ENCODE results near the gene CDC42EP4.
A peak's percentile ranks its signal among the peaks of the same experiment; 100 is the strongest.
"Not testable (repeated sequence)": the region's sequence is repeated elsewhere in the genome, so short reads cannot be mapped to it uniquely, and the experiment has no call there.

The CDC42EP4 gene

DNA sequence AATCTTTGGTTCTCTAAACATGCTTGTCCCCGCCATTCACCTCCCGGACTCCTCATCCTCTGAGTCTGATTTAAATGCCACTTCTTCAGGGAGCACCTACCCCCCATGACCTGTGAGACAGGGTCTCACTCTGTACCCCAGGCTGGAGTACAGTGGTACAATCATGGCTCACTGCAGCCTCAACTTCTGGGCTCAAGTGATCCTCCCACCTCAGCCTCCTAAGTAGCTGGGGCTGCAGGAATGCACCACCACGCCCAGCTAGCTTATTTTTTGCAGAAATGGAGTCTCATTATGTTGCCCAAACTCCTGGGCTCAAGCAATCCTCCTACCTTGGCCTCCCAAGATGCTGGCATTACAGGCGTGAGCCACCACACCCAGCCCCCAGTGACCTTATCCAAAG lies 37.3 kb downstream of the CDC42EP4 start:
- no peak for DNase-seq

DNA sequence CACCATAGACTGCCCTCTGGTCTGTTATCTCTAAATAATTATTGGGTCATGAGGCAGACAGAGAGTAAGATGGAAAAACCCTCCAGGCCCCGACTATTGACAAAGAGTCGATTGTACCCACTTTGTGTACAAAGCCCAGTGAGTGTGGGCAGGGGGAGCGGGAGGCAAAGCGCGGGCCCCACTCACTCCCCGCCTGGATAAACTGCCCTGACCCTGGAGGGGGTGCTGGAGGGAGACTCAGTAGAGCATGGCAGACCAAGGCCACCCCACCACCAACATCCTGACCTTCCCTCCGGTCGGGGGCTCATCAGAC lies 38.9 kb downstream of the CDC42EP4 start:
- no peak for DNase-seq

DNA sequence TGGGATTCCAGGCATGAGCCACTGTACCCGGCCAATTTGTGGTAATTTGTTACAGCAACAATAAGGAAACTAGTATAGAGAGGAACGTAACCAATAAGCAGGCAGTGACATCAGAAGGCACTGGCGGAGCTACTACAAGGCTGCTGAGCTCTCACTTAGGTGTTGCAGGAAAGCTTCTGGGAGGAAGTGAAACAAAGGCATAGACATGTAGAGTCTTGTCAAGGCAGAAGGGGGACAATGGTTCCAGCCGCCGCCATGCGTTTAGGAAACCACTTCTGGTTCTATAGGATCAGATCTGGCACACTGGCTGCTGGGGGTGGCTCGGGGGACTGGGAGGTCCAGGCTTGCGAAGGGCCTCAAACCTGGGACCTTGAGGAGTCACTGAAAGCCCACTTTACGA lies 40.7 kb downstream of the CDC42EP4 start:
- DNase-seq = no peak

DNA sequence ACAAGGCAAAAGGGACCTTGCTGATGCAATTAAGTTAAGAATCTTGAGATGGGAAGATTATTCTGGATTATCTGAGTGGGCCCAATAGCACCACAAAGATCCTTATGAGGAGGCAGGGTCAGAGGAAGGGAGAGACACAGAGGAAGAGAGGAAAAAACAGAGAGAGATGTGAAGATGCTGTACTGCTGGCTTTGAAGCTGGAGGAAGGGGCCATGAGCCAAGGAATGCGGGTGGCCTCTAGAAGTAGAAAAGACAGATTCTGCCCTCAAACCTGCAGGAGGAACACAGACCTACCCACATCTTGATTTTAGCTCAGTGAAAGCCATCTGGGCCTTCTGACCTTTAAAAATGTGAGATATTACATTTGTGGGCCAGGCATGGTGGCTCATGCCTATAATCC lies 42.0 kb downstream of the CDC42EP4 start:
- DNase-seq = no peak

DNA sequence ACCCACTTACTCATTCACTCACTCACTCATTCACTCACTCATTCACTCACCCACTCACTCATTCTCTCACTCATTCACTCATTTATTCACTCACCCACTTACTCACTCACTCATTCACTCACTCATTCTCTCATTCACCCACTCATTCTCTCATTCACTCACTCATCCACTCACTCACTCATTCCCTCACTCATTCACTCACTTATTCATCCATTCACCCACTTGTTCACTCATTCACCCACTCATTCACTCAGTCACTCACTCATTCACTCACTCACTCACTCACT lies 42.5 kb downstream of the CDC42EP4 start:
- no peak for DNase-seq

DNA sequence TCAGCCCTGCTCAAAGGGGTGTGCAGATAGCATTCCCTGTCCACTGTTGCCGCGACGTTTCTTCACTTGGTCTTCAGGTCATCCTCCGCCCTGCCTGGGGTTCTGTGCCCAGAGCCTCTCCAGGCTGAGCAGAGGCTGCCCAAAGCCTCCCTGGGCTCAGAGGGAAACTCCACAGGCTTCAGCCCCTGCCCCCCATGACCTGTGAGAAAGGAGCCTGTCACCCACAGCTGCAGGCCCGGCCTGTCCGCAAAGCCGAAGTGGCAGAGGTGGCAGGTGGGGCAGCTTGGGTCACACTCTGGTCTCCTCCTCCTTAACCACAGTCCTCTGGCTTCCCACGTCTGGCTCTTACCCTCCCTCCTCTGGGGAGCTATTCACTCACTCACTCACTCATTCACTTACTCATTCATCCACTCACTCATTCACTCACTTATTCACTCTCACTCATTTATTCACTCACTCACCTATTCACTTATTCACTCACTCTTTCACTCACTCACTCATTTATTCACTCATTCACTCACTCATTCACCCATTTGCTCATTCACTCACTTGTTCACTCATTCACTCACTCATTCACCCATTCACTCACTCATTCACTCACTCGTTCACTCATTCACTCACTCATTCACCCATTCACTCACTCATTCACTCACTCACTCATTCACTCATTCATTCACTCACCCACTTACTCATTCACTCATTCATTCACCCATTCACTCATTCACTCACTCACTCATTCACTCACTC lies 43.0 kb downstream of the CDC42EP4 start:
- no peak for DNase-seq

DNA sequence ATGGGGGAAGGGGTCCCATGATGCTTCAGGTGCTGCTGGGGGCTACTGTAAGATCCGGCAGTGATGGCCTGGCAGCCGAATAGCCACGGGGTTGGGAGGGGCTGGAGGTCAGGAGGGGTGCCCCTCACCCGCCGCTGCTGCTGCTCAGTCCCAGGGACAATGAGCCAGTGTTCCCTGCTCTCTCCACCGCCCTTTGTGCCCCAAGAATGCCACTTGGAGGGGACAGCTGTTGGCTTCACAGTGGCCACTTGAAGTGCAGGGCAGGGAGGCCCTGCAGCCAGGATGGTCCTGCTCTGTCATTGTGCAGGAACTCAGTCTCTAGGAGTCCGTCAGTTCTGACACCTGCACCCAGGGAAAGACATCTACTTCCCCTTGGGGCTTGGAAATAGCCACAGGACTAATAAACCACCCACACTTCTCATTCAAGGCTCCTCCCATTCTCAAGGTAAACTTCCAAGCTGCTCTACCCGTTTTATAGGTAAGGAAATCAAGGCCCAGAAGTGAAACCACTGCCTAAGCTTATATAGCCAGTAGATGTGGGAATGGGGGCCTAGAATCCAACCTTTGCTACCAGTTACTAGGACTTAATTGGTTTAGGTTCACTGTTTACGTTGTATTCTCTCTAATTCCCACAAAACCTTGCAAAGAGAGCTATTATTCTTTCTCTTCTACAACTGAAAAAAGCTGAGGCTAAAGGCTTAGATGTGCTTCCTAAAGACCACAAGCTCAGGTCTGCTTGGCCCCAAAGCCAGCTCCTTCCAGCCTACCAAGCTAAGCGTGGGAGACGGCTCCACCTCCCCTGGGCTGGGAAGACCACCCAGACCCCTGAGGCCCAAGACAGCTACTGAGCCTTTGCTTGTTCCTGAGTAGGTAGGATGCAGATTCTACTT lies 43.9 kb downstream of the CDC42EP4 start:
- no peak for DNase-seq

DNA sequence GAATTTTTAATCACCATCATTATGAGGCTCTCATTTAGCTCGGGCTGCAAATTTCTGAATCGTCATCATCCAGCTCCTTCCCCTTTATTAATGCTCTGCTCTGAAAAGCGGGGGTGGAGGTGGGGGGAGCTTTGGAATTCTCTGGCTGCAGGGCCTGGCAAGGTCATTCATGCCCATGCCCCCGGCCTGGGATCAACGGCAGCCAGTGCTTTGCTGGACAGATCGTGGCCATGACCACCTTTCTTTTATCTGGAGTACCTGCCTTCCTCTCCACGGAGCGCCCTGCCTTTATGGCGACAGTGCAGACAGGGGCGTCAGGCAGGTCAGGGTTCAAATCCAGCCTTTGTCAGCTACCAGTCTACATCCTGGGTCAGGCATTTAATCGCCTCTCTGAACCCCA lies 45.0 kb downstream of the CDC42EP4 start:
- no peak for DNase-seq

DNA sequence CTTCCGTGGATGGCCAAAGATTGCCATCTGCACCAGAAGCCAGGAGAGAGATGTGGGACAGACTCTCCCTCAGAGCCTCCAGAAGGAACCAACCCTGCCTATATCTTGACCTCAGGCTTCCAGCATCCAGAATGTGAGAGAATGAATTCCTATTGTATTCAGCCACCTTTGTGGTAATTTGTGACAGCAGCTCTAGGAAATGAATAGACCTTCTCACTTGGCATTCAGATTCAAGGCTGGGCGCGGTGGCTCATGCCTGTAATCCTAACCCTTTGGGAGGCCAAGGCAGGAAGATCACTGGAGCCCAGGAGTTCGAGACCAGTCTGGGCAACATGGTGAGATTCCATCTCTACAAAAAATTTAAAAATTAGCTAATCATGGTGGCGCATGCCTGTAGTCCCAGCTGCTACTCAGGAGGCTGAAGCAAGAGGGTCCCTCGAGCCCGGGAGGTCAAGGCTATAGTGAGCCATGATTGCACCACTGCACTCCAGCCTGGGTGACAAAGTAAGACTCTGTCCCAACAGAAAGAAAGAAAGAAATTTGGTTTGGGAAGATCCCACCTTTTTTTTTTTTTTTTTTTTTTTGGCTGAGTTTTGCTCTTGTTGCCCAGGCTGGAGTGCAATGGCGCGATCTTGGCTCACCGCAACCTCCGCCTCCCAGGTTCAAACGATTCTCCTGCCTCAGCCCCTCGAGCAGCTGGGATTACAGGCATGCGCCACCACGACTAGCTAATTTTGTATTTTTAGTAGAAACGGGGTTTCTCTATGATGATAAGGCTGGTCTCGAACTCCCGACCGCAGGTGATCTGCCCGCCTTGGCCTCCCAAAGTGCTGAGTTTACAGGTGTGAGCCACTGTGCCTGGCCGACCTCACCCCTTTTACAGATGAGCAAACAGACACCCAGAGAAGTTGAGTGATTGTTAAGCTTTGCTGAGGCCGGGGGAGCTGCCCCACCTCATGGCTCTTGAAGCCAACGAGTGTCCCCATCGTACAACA lies 45.9 kb downstream of the CDC42EP4 start:
- no peak for DNase-seq

DNA sequence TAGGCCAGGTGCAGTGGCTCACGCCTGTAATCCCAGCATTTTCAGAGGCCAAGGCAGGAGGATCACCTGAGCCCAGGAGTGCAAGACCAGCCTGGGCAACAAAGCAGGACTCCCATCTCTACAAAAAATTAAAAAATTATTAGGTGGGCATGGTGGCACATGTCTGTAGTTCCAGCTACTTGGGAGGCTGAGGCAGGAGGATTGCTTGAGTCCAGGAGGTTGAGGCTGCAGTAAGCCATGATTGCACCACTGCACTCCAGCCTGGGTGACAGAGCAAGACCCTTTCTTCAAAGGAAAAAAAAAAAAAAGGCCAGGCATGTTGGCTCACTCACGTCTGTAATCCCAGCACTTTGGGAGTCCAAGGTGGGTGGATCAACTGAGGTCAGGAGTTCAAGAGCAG lies 47.4 kb downstream of the CDC42EP4 start:
- not testable (repeated sequence) for DNase-seq

DNA sequence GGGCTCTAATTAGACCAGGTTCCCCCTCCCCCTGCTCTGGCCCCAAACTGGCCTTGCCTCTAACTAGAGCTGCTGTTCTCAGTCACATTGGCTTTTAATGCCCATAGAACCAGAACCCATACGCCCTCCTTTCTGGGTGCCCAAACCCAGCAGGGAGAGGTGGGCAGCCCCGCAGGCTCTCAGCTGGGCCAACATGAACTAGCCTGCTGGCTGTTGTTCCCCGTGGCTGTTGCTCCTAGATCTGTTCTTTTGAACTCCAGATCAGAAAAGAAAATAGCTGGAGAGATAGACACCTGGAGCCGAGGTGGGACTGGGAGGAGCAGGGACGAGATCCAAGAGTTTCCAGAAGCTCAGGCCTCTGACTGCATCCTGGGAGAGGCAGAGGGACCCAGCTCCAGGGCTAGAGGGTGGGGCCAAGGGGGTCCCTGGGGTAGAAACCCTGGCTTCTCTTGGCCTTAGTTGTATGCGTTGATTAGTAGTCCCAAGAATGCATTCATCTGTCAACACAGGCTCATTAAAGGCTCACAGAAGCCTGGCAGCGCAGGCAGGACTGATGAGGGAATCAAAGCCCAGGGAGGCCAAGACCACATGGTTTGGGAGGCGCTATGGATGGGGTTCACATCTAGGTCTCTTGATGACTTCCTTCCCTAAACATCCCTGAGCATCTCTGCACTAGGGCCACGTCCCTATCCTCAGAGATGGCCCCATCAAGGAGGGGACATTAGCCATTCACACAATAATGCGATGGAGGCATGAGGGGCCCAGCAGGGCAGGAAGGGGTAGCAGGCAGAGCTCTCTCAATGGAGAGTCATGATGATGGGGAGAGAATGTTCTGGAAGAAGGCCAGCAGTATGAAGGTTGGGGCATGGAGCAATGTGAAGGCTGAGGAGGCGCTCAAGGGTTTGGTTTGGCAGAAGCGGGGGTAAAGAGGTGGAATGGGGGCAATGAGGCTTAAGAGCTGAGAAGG lies 48.8 kb downstream of the CDC42EP4 start:
- DNase-seq = no peak

DNA sequence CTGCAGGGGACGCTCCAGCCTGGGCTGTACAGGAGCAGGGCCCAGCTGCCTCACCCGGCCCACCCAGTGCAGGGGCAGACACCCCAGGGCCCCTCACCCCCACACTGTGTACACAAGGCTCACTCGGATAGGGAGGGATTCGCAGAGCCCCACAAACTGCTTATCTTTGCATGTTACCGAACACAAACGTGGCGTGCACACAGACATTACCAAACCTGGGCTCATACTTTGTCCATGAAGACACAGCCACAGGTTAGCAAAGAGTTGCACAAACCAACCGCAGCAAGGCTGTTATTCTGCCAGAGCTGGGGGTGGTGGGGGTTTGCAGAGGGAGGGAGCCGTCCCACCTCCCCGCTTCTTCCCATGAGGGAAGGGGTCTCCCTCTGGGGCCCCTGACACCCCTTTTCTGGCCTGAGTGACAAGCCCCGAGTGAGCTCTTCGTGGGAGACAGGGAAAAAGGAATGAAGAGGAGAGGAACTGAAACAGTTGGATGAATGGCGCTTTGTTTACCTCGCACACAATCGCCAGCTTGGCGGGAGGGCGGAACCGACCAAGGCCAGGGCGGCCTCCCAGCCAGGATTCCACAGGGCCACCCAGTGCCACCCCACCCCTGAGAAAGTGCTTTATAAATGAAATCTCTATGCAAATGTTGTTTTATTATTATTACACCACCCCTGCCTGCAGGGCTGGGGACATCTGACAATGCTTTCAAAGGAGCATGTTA lies 49.7 kb downstream of the CDC42EP4 start:
- DNase-seq = no peak

DNA sequence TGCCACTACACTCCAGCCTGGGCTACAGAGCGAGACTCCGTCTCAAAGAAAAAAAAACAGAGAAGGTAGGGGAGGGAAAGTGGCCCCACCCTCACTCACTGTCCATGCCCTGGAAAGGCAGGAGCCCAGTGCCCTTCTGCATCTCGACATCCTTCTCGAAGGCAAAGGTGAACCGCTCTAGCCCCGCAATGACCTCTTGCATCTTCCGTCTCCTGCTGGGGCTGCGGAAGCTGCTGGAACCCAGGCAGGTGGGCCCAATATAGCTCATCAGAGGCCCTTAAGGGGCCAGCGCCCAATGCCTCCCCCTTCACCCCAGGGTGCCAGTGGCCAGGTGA lies 50.2 kb downstream of the CDC42EP4 start, which contains the start of gene CPSF4L:
Gene CPSF4L, minus strand, starts transcription at position 264 of the 335 bp plus-strand sequence. Its CDS starts 62 bp downstream, at position 202.
- no peak for DNase-seq

DNA sequence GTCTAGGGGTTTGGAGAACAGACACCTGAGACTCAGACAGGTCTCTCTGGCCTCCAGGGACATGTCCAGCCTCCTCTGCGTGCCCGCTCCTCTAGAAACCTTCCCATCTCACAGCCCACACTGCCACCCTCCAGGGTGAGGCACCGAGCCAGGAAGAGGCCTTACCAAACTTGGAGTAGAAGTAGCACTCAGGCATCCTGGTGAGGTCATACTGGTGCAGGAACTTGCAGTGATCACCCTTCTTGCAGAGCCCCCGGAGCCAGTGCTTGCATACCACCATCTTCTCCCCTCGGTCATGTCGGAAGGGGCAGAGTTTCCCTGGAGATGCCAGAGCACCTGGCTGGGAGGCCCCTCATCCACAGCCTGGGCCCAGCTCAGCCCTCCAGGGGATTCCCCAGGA lies 54.3 kb downstream of the CDC42EP4 start:
- no peak for DNase-seq

DNA sequence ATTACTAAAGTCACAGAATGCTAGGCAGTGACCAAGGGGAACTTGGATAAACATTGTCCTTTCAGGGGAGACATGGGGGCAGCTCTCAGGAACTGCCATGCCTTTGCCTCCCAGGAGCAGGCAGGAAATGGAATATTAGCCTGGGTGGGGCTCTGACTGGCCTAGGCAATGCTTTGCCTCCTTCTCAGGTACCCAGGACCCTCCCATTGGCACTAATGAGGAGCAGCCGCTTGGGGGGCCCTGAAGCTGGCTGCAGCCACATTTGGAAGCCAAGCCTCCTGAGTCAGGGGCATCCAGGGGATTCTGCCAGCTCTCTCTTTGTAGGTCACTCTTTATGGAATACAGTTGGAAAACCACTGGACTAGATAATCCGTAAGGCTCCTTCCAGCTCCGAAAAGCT lies 55.6 kb downstream of the CDC42EP4 start:
- no peak for DNase-seq

DNA sequence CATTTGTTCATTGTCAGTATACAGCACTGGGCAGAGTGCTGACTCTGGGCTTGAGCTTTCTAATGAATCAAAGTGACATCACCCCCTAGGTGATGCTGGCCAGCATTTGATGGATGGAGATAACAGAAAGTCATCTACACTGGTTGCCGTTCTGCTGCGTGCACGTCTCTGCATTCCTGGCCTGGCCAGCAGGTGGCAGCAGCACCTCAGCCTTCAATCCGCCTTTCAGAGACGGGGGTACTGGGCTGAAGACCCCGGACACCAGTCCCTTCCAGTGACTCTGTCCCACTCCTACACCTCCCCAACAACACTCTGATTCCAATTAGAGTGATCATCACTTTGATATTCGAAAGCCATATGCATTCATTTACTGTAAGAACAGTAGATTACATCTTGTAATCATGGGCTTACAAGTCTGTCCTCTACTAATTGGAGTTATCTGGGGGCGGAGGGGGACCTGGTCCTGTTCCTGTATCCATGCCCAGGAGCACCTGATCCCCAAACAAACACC lies 56.1 kb downstream of the CDC42EP4 start:
- DNase-seq = peak; percentile 35 to 45

DNA sequence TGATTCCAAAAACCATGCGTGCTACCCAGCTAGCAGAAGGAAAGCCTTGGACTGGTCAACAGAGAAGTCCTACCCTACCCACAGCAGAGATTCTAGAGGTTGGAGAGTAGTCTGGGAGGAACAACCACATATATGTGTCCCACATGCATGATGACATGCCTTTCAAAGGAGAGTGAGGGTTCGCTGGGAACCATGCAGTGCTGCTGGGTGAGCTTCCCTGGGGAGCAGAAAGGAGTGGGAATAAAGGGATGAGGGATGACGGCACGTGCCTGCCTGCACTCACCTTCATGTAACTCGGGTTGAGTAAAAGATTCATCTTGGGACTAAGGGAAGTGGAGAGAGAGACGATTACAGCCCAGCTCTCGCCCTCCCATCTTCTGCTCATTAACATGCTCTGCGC lies 59.9 kb downstream of the CDC42EP4 start:
- no peak for DNase-seq

DNA sequence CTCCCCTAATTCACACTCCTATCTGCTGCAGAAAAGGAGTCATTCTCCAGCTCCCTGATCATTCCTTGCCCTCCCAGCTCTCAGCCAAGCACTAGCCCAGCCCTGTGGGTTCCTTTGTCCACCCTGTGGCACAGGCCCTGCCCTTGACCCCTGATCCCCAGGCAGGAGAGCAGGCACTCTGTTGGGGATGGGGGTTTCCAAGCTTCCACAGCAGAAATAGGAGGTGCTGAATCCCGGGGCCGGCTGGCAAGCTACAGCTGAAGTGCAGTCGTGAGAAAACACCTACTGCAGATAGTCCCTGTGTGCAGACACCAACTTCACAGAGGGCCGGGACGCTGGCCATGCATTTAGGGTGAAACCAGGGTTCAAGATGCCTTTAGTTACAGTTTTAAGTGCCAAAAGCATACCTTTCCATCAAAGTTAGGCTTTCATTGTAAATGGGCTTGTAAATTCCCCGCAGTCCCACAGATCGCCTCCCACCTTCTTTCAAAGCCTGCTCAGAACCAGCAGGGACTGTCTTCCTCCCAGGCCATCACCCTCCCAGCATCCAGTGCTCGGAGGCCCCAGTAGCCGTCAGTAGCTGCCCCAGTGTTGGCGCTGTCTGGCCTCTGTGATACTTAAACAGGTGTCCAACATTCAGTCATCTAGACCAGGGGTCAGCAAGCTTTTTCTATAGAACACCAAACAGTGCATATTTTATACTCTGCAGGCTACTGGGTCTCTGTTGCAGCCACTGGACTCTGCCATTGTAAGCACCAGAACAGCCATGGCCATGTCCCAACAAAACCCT lies 60.8 kb downstream of the CDC42EP4 start:
- DNase-seq = no peak

DNA sequence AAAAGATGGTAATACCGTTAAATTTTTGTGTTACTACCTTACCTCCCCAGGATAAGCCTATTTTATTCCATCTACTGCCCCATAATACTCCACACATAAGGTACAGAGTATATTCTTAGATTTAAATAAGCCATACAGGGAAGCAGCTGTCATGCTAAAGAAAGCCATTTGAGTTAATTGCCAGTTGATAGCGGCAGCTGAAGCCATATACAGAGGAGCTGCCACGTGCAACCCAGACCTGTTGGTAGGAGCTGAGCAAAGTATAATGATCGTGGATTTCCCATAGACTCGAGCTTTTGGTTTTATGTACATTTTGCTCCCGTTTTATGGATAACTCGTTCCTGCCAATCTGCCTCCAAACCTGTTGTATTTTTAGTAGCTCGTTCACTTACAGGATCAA lies 62.1 kb downstream of the CDC42EP4 start:
- no peak for DNase-seq

DNA sequence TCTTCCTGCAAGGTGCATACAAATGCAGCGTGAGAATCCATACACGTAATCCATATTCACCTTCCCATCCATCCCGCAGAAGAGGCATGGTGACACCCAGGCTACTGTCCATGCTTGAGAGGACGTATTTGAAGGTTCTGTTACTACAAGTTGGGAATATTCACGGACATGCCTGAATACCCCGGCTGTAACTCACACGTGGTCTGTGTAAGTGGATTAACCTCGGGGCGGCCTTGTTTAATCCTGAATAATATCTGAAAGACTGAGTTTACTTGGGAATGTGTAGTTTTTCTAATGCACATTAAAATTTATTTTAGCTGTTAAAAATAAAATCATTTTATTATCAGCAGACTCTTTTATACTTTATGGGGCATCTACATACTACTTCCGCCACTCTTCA lies 63.3 kb downstream of the CDC42EP4 start:
- no peak for DNase-seq

All from AML-193 (cell line).